NCI-H2029 (cell line): ENCODE measurements around the gene DLGAP5.

Source experiments
- DNase-seq: peaks from one replicate; lab custom pipeline; 2025; lab: John Stamatoyannopoulos, UW

DLGAP5 gene

GRCh38 chr14:55191203-55192053 lies at the start of gene DLGAP5:
DLGAP5 (minus strand) TSS chr14:55191585; CDS start chr14:55189179, 2,406 bp downstream.
- peak; percentile 99 for DNase-seq

GRCh38 chr14:55240526-55241178 lies 49.3 kb upstream of the DLGAP5 start:
- no peak for DNase-seq

GRCh38 chr14:55239320-55239719 lies 47.9 kb upstream of the DLGAP5 start:
- no peak for DNase-seq

- no peak for DNase-seq
Observed at GRCh38 chr14:55238019-55238680, 46.8 kb upstream of the DLGAP5 start.

GRCh38 chr14:55233591-55233990 lies 42.2 kb upstream of the DLGAP5 start:
- no peak for DNase-seq

GRCh38 chr14:55228261-55228660 lies 36.9 kb upstream of the DLGAP5 start:
- no peak for DNase-seq

GRCh38 chr14:55223364-55223763 lies 32.0 kb upstream of the DLGAP5 start:
- DNase-seq = no peak

- no peak for DNase-seq
Observed at GRCh38 chr14:55221968-55222367, 30.6 kb upstream of the DLGAP5 start.

- no peak for DNase-seq
Observed at GRCh38 chr14:55221186-55221585, 29.8 kb upstream of the DLGAP5 start.

- no peak for DNase-seq
Observed at GRCh38 chr14:55220230-55220629, 28.8 kb upstream of the DLGAP5 start.

- DNase-seq = no peak
Observed at GRCh38 chr14:55212634-55213033, 21.2 kb upstream of the DLGAP5 start.

- no peak for DNase-seq
Observed at GRCh38 chr14:55207832-55208231, 16.4 kb upstream of the DLGAP5 start.

GRCh38 chr14:55206175-55206693 lies 14.8 kb upstream of the DLGAP5 start:
- DNase-seq = no peak

GRCh38 chr14:55201219-55202101 lies 10.1 kb upstream of the DLGAP5 start:
- no peak for DNase-seq

GRCh38 chr14:55200651-55201050 lies 9.3 kb upstream of the DLGAP5 start:
- no peak for DNase-seq

GRCh38 chr14:55198749-55199148 lies 7.4 kb upstream of the DLGAP5 start:
- DNase-seq = no peak

- DNase-seq = no peak
Observed at GRCh38 chr14:55194656-55195355, 3.4 kb upstream of the DLGAP5 start.

GRCh38 chr14:55192054-55192621 lies 753 bp upstream of the DLGAP5 start:
- no peak for DNase-seq

- no peak for DNase-seq
Observed at GRCh38 chr14:55190906-55191202, 531 bp downstream of the DLGAP5 start.

- DNase-seq = no peak
Observed at GRCh38 chr14:55188686-55189295, 2.6 kb downstream of the DLGAP5 start.
